RWPE2 (cell line): ENCODE measurements around the gene PTPRU.
A peak's percentile ranks its signal among the peaks of the same experiment; 100 is the strongest.

Source experiments
- ATAC-seq: fragments of 200-7000 bp; cut with Tn5 transposase; 3 replicates; pipeline ENCODE4 v1.9.1; 2021; ENCODE audit warnings: low read depth
- DNase-seq: peaks from one replicate; pipeline ENCODE4 v3.0.0-alpha.2; 2020; ENCODE audit warnings: low spot score
- H3K27ac ChIP-seq: fragments of 450-650 bp; 2 replicates; pipeline ENCODE4 v1.5.1; 2017; ENCODE audit warnings: mild to moderate bottlenecking; ENCODE audit not compliant: poor library complexity, severe bottlenecking
- H3K27me3 ChIP-seq: fragments of 250-450 bp; sonication (Bioruptor Pico); 2 replicates; pipeline ENCODE4 v1.5.1; 2021; ENCODE audit warnings: mild to moderate bottlenecking, moderate library complexity; ENCODE audit not compliant: insufficient read depth, poor library complexity, severe bottlenecking
- H3K36me3 ChIP-seq: fragments of 250-450 bp; sonication (Bioruptor Pico); 2 replicates; pipeline ENCODE4 v1.5.1; 2020; ENCODE audit warnings: low read depth, mild to moderate bottlenecking, moderate library complexity
- H3K4me1 ChIP-seq: fragments of 250-450 bp; sonication (Bioruptor Pico); 2 replicates; pipeline ENCODE4 v1.5.1; 2021; ENCODE audit warnings: mild to moderate bottlenecking, moderate library complexity; ENCODE audit not compliant: insufficient read depth, poor library complexity, severe bottlenecking
- H3K4me3 ChIP-seq: fragments of 250-450 bp; sonication (Bioruptor Pico); 2 replicates; pipeline ENCODE4 v1.5.1; 2021; ENCODE audit warnings: mild to moderate bottlenecking, moderate library complexity; ENCODE audit not compliant: severe bottlenecking
- H3K9me3 ChIP-seq: fragments of 250-450 bp; sonication (Bioruptor Pico); 2 replicates; pipeline ENCODE4 v1.5.1; 2021; ENCODE audit warnings: mild to moderate bottlenecking, moderate library complexity; ENCODE audit not compliant: severe bottlenecking
- TF ChIP-seq, protein P1 (sequence below): fragments of 450-650 bp; IDR thresholded peaks from one replicate; pipeline ENCODE4 v1.5.1; 2017; ENCODE audit warnings: mild to moderate bottlenecking, moderate library complexity; ENCODE audit not compliant: poor library complexity, severe bottlenecking

Gene PTPRU

DNA sequence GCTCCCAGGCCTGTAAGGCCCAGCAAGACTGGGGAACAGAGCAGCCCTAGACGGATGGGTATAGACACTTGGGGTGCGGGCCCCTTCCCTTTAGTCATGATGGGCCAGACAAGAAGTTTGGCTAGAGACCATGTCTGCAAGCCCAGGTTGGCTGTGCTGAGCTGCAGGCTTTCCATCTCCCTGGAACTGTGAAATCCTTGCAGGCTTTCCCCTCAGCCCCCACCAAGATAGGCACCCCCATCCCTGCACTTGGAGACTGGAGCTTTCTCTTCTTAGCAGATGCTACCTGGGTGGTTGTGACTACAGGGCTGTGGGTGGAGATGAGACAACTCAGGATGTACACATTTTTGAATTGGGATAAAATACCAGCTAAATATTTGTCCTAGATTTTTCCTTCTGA is 110.3 kb downstream of the PTPRU start:
- Histone ChIP-seq H3K27me3 (no peaks in the 10 kb centered on the region), H3K36me3 (no peaks in the 10 kb centered on the region), H3K4me3 (no peak overlapping the region), H3K27ac (no peak overlapping the region), H3K4me1 (no peaks in the 10 kb centered on the region), H3K9me3 (no peaks in the 10 kb centered on the region)
- no peak for DNase-seq
- no peak for ATAC-seq
- TF ChIP-seq, protein P1, sequence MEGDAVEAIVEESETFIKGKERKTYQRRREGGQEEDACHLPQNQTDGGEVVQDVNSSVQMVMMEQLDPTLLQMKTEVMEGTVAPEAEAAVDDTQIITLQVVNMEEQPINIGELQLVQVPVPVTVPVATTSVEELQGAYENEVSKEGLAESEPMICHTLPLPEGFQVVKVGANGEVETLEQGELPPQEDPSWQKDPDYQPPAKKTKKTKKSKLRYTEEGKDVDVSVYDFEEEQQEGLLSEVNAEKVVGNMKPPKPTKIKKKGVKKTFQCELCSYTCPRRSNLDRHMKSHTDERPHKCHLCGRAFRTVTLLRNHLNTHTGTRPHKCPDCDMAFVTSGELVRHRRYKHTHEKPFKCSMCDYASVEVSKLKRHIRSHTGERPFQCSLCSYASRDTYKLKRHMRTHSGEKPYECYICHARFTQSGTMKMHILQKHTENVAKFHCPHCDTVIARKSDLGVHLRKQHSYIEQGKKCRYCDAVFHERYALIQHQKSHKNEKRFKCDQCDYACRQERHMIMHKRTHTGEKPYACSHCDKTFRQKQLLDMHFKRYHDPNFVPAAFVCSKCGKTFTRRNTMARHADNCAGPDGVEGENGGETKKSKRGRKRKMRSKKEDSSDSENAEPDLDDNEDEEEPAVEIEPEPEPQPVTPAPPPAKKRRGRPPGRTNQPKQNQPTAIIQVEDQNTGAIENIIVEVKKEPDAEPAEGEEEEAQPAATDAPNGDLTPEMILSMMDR: no peak

DNA sequence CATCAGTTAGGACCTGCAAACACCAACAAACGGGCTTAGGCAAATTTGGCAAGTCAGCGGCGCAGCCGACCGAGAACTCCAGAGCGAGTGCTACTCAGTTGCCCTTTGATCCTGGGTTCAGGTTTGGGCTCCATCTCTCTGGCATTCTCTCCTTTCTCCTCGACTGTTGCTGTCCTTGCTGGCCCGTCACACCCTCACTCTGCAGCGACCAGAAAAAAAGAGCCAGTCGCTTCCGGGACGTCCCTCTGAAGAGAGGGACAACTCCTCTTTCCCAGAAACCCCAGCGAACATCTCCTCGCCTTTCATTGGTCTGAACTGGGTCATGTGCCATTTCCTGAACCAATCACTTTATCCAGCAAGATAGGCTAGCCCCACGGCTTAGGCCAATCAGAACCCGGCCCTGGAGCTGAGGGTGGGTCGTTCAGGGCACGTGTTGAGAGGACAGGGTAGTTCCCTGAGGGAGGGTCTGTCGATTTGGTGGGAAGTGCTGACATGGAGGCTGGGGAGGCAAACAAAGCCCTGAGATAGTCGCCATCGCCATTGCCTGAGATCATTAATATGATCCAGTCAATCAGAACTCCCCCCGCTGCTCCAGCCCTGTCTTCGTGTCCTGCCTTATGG is 113.7 kb downstream of the PTPRU start:
- DNase-seq (peak; percentile 38), ATAC-seq (no peak)
- Histone ChIP-seq H3K4me1 (no peaks in the 10 kb centered on the region), H3K27me3 (no peaks in the 10 kb centered on the region), H3K36me3 (no peaks in the 10 kb centered on the region), H3K9me3 (no peaks in the 10 kb centered on the region), H3K27ac (no peak overlapping the region), H3K4me3 (no peak overlapping the region)
- TF ChIP-seq, protein P1: no peak

DNA sequence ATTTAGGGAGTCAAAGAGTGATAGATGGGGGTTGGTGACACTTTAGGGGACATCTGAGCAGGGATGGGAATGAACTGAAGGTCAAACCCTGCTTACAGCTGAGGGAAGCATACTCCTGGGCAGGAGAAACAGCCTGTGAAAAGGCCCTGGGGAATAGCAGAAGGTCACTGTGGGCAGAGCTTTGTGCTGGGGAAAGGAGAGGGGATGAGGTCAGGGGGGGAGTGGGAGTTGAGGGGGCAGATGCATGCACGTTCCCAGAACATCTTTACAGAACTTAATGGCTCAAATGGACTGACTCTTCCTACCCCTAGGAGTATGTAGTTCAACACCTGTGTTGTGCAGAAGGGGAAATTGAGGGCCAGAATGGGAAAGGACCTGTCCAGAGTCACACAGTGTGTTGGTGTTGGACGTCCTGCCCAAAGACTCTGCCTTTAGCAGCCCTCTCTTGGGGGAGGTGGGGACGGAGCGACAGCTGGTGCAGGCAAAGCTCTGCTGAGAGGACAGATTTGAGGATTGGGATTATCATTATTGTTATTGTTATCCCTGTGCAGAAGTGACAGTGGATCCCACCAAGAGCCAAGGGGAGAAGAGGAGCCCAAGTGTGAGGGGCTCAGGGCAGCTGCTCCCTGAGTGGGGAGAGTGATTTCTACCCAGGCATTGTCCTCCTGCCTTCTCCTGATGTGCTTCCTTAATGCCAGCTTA is 116.5 kb downstream of the PTPRU start:
- Histone ChIP-seq H3K36me3 (no peaks in the 10 kb centered on the region), H3K27ac (no peak overlapping the region), H3K27me3 (no peaks in the 10 kb centered on the region), H3K4me1 (no peaks in the 10 kb centered on the region), H3K9me3 (no peaks in the 10 kb centered on the region), H3K4me3 (no peak overlapping the region)
- ATAC-seq (no peak), DNase-seq (no peak)
- TF ChIP-seq, protein P1: no peak

DNA sequence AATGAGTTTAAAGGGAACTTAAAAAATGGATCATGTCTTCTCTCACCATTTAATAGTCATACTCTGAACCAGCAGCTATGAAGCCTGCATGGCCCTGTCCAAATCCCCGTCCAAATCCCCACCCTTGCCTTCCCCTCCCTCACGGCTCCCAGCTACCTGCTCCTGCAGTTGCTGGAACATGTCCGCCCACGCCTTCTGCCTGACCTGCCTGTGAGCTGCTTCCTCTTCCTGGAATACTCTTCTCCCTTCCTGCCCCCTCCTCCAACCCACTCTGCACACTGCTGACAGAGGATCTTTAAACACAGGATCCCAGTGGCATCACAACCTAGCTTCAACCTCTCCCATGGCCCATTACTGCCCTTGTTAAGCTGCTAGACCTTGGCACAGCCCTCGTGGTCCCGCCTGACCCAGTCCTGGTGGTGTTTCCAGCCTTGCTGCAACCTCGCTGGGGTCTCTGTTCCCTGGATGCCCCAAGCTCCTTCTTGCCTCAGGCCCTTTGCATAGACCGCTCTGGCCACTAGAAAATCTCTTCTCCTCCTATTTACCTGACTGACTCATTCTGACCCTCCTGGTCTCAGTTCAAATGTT is 118.3 kb downstream of the PTPRU start:
- ATAC-seq (no peak; the same call in 1 of the 3 replicates), DNase-seq (no peak)
- Histone ChIP-seq H3K9me3 (no peaks in the 10 kb centered on the region), H3K36me3 (no peaks in the 10 kb centered on the region), H3K4me3 (no peak overlapping the region), H3K27me3 (no peaks in the 10 kb centered on the region), H3K27ac (no peak overlapping the region), H3K4me1 (no peaks in the 10 kb centered on the region)
- TF ChIP-seq, protein P1: no peak

DNA sequence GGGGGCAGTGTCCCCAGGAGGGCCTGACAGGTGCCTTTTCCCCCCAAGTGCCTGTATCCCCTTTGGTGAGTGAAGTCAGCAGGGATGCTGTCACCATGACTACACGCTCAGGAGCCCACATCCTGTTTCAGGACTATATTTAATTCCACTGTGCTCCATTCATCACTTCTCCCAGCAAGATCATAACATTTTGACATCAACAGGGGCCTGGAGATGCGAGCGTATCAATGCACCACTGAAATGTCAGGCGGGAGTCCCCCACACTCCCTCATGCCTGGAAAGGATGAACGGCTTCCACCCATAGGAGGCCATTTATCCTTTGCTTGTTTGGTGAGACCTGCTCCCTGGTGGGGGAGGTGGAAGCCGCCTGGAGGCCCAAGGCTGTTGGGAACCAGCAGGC is 119.1 kb downstream of the PTPRU start:
- H3K27ac ChIP-seq: no peak overlapping the region
- no peaks in the 10 kb centered on the region for H3K36me3 ChIP-seq
- ATAC-seq: no peak
- H3K27me3 ChIP-seq: no peaks in the 10 kb centered on the region
- no peaks in the 10 kb centered on the region for H3K4me1 ChIP-seq
- DNase-seq: no peak
- TF ChIP-seq, protein P1: no peak
- H3K9me3 ChIP-seq: no peaks in the 10 kb centered on the region
- H3K4me3 ChIP-seq: no peak overlapping the region
